HG03060 (cell line): ENCODE data around the gene ADAMTS6.
"Not testable (repeated sequence)": the region's sequence is repeated elsewhere in the genome, so short reads cannot be mapped to it uniquely, and the experiment has no call there.

Experiments
- ATAC-seq: cut with Tn5 transposase; IDR thresholded peaks from one replicate; pipeline ENCODE4 v1.9.1; 2021; ENCODE audit warnings: low read depth, moderate number of reproducible peaks; ENCODE audit not compliant: unreplicated experiment

The ADAMTS6 gene

DNA sequence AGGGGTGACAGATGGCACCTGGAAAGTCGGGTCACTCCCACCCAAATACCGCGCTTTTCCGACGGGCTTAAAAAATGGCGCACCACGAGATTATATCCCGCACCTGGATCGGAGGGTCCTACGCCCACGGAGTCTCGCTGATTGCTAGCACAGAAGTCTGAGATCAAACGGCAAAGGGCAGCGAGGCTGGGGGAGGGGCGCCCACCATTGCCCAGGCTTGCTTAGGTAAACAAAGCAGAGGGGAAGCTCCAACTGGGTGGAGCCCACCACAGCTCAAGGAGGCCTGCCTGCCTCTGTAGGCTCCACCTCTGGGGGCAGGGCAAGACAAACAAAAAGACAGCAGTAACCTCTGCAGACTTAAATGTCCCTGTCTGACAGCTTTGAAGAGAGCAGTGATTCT lies 111.2 kb downstream of the ADAMTS6 start:
- not testable (repeated sequence) for ATAC-seq

DNA sequence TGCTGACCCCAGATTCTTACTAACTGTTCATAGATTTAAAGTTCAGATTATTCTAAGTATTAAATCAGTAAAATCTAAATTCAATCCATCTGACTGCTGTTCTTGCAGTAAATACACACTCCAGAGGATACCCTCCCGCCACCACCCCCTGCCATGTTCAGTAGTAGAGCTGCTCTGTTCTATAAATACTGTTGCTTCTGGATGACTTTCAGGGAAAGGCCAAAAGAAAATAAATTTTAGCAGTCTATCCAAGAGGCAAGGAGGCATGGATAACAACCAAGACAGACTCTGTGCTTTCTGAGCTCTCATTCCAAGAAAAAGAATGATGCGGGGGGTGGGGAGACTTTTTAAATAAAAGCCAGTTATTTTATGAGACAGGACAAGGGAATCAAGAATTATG lies 115.1 kb downstream of the ADAMTS6 start:
- ATAC-seq = no peak

DNA sequence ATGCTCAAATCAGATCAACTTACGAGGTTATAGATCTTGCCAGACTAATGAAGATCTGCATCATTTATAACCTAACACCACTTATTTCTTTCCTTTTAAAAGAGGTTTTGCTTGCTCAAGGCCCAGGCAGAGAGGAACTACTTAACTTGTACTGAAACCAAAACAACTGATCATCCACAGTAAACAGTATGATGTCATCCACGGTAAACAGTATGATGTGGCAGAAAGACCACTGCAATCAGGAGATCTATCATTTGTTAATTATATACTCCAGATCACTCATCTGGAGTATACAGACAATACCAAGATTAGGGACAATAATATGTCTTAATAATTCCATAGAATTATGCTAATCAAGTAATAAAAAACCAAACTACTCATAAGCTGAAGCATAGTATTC lies 116.8 kb downstream of the ADAMTS6 start:
- ATAC-seq = no peak

- ATAC-seq = no peak
These were observed 118.2 kb downstream of the ADAMTS6 start for GRCh38 chr5:65363499-65363898.

DNA sequence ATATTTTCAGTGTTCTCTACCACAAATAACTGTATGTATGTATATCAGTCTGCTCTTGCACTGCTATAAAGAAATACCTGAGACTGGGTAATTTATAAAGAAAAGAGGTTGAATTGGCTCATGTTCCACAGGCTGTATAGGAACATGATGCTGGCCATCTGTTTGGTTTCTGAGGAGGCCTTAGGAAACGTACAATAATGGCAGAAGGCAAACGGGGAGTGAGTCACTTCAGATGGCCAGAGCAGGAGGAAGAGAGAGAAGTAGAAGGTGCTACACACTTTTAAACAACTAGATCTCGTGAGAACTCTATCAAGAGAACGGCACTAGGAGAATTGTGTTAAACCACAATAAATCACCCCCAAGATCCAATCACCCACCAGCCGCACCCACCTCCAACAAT lies 121.7 kb downstream of the ADAMTS6 start:
- no peak for ATAC-seq

DNA sequence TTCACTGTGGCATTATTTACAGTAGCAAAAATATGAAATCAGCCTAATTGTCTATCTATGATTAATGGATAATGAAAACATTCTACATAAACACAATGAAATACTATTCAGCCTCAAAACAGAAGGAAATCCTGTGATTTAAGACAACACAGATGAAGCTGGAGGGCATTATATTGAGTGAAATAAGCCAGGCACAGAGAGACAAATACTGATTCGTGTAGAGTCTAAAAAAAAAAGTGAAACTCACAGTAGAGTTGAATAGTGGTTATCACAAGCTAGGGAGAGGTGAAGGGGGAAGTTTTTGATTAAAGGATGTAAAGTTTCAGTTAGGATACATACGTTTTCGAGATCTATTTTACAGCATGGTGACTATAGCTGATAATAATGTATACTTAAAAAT lies 122.2 kb downstream of the ADAMTS6 start:
- ATAC-seq = no peak

DNA sequence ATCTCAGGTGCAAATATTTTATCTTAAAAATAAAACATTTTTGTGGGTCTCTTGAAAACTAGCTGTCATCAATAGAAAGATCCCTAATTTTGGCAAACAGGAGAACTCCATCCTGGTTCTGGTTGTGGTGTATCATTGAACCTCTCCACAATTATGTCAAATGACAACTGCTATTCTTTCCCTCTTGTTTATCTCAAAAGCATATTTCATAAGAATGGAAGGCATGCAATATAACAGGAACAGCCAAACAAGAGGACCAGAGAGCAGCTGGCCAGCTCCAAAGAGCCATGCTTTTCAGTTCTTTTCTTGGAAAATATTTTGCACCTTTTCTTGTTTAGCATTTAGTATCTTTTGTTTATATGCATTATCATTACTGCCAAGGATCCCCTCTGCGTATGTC lies 125.4 kb downstream of the ADAMTS6 start:
- no peak for ATAC-seq

DNA sequence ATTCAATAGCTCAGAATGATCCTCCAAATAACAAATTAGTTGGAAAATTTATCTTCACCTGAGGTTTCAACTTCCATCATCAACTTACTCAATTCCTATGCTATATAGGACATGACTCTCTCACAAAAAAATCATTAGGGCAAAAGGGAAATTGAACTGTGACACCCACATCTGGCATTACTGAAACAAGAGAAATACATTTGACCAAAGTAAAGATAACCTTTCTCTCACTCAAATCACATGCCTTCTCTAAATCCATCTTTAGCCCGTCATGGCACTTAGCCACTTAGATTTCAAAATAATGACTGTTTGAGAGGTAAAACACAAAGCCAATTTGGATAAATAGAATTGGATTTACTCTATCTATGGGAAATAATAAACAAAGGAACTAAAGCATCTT lies 126.4 kb downstream of the ADAMTS6 start:
- ATAC-seq = no peak

- no peak for ATAC-seq
These were observed 139.9 kb downstream of the ADAMTS6 start for GRCh38 chr5:65341835-65342234.

GRCh38 chr5:65338606-65339151 lies 143.0 kb downstream of the ADAMTS6 start:
- no peak for ATAC-seq

- ATAC-seq = no peak
These were observed 147.6 kb downstream of the ADAMTS6 start for GRCh38 chr5:65334077-65334476.

GRCh38 chr5:65332591-65332990 lies 149.1 kb downstream of the ADAMTS6 start:
- ATAC-seq = no peak

DNA sequence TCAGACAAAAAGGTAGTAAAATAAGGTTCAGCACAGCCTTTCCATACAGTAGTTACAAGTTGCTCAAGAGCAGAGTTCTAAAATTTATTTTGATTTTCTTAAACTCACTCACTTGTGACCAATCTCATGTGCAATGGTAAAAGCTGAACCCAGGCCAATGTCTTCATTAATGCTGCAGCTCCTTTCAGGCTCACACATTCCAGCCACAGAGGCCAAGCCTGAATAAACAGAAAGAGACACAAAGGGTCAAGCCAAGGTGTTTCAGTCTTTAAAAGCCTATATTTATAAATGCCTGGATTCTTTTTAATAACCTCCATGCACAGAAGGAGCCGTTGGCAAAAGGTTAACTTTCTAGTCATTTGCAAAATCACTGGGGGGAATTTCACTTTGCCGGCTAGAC lies 152.5 kb downstream of the ADAMTS6 start:
- no peak for ATAC-seq

GRCh38 chr5:65327582-65327981 lies 154.1 kb downstream of the ADAMTS6 start:
- no peak for ATAC-seq

- ATAC-seq = no peak
These were observed 154.8 kb downstream of the ADAMTS6 start for GRCh38 chr5:65326922-65327321.

DNA sequence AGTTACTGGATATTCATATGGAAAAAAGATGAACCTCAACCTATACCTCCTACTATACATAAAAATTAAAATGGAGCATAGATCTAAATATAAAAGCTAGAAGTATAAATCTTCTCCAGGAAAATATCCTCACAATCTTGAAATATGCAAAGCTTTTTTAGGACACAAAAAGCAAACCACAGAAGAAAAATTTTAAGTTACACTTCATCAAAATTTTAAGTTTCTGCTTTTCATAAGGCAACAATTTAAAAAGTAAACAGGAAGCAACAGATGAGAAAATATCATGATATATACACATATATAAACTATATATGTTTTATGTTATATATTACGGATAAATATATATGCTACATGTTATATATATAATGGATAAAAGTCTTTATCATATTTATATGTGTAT lies 157.5 kb downstream of the ADAMTS6 start:
- ATAC-seq = no peak

GRCh38 chr5:65320704-65321103 lies 161.0 kb downstream of the ADAMTS6 start:
- not testable (repeated sequence) for ATAC-seq

DNA sequence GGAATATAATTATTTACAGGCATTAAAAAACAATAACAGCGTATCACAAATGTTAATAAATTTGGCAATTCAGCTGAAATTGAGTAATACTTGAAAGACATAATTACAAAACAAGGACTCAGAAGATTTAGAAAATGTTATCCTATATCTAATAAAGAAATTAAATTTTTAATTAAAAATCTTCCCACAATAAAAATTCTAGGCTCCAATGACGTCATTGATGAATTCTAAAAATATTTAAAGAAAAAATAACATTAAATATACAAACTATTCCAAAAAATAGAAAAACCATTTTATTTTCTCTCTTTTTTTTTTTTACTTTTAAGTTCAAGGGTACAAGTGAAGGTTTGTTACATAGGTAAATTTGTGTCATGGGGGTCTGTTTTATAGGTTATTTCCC lies 161.5 kb downstream of the ADAMTS6 start:
- ATAC-seq = no peak

- no peak for ATAC-seq
These were observed 173.8 kb downstream of the ADAMTS6 start for GRCh38 chr5:65307931-65308330.

GRCh38 chr5:65307088-65307487 lies 174.6 kb downstream of the ADAMTS6 start:
- ATAC-seq = no peak

DNA sequence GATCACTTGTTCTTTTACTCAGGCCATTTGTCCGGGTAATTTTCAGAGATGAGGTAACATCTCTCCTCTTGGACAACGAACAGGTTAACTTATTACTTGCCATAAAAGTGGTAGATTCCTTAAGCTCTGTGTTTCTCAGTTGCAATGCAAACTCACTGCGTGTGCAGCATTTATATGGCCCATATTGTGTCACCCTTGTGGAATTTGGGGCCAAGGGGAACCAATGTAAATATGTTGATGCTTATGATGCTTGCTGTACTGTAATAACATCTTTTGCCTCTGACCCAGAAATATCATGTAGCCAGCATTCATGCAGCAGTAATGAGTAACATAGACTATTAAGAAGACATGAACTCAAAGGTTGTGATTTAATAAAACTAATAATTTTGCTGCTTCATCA lies 175.8 kb downstream of the ADAMTS6 start:
- no peak for ATAC-seq

GRCh38 chr5:65299861-65300260 lies 181.9 kb downstream of the ADAMTS6 start:
- ATAC-seq = no peak

- no peak for ATAC-seq
These were observed 185.7 kb downstream of the ADAMTS6 start for GRCh38 chr5:65296067-65296466.
